NCI-H345 (cell line): Measurements from ENCODE around the gene LIPH.
A peak's percentile ranks its signal among the peaks of the same experiment; 100 is the strongest.

Experiments used
- DNase-seq: peaks from one replicate; lab custom pipeline; 2025; lab: John Stamatoyannopoulos, UW

LIPH gene

GRCh38 chr3:185539934-185540333 is 12.5 kb downstream of the LIPH start:
- DNase-seq, result no peak

- no peak for DNase-seq
These were observed 14.9 kb downstream of the LIPH start for GRCh38 chr3:185537369-185537970.

DNA sequence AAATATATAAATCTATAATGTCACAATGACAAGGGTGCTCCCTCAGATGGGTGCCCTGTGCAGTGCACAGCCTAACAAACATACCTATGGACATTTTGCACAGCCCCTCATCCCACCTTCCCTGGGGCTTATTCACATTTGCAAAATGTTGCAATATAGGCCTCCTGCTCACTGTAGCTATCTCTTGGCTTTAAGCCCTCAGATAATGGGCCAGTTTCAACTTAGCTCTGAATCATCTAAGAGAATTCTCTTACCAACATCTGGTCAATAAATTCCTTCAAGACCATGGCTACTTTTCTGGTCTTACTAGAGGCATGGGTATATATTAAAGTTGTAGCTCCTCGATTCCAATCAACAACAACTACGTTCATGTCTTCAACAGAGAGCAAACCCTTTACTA is 17.9 kb downstream of the LIPH start:
- no peak for DNase-seq

- DNase-seq, result no peak
These were observed 19.5 kb downstream of the LIPH start for GRCh38 chr3:185532901-185533300.

DNA sequence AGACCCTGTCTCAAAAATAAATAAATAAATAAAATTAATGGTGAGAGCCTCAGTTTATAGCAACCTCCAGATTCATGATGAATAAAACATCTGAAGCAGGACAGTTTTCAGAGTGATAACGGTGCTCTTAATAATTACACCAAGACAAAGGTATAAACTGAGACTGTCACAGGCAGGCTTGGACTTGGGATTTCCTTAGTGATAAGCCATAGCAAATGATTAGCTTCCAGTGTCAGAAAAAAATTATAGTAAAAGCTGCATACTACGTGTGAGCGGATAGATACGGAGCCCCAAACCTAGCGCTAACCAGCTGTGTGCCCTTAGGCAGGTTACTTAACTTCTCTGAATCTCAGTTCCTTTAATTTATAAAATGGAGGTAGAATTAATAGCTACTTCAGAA is 21.5 kb downstream of the LIPH start:
- no peak for DNase-seq

DNA sequence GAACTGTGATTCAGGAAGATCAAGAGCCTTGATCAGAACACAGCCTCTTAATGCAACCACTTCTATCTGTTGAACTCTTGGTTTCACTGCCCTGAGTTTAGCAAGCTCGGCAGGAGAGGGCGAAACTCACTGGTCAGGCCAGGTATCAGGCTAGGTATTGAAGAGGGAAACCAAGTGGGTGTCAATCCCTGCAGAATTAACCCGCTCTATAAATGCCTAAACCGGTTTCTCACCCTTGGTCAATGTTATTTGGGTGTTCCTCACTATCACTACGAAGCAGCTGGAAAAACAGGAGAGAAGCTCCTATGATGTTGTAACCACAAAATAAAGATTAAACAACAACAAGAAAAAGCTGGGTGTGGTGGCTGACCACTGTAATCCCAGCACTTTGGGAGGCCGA is 23.9 kb downstream of the LIPH start:
- no peak for DNase-seq

- DNase-seq, result no peak
These were observed 25.0 kb downstream of the LIPH start for GRCh38 chr3:185527364-185527763.

- DNase-seq, result no peak
These were observed 25.9 kb downstream of the LIPH start for GRCh38 chr3:185526349-185526951.

GRCh38 chr3:185521349-185522138 is 30.8 kb downstream of the LIPH start:
- DNase-seq, result no peak

DNA sequence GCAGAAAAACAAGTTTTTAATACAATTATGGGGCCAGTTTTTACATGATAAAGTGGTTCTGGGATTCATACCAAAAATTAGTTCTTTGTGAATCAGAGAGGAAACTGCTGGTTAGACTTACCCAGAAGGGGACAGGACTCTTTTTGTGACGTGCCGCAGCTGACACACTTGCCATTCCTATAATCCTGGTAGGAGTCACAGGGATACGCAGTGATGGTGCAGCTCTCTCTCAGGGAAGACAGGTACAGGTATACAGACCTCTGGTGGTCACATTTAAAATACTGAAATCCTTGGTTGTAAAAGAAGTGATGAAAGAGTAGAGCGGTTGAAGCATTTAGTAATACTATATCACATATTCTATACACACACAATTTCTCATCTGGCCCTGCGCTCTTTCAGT is 33.4 kb downstream of the LIPH start:
- no peak for DNase-seq

DNA sequence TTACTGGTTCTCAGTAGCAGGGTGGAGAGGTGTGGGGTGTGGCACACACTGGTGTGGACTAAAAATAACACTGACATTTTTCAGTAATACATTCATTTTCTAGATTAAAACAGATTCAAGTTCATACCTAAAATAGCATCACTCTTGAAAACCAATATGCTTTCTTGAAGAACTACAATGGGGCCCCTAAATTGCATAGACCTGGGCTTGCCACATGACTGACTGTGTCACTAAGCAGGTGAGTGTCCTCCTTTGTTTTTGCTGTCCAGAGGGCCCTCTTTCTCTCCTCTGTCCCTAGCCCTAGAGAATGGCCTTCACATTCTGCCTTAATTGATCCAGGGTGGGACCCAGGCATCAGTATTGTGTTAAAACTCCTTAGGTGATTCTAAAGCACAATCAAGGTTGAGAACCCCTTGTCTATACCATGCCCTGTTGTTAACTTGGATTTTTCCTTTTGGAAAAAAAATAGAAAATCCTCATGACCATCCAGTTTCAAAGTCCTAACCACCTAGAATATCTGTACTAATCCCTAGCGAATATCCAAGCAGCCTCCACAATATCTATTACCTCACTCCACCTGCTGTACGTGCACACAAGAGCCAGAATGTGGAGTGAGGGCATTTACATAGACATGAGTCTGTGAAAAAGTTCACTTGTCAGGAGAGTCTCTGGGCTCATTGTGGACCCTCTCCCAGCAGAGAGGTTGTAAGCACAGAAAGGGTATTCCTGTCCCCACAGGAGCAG is 34.8 kb downstream of the LIPH start:
- DNase-seq, result no peak

GRCh38 chr3:185511711-185512110 is 40.7 kb downstream of the LIPH start:
- no peak for DNase-seq

- no peak for DNase-seq
These were observed 43.9 kb downstream of the LIPH start for GRCh38 chr3:185508335-185508991.

DNA sequence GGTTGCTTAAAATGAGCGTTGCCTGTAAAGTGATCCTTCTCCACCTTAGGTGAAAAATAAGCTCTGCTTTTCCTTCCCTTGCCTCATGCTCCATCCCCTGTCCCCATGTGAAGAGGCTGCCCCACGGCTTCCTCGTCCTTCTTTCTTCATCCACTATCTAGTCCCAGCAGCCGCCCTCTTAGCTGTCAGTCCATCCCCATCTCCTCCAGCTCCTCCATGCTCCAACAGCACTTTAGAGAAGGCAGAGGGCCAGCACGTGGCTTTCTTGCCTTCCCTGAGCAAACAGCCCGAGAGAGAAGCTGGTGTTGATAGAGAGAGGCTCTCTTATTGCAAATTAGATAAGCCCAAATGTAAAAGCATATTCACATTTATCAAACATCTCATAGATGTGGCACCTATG is 44.5 kb downstream of the LIPH start:
- DNase-seq, result no peak

DNA sequence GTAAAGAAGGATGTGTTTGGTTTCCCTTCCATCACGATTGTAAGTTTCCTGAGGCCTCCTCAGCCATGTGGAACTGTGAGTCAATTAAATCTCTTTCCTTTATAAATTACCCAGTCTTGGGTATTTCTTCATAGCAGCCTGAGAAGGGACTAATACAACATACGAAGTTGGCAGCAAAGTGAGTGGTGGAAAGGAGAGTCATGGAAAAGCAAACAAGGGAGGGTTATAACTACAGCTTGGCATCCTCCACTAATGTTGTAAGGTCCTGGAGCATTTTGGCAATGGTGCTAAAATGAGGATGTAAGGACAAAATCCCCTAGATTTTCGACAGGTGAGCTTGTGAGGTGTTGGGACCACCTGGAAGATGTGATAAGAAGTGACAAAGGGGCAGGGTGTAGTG is 47.8 kb downstream of the LIPH start:
- DNase-seq, result no peak

DNA sequence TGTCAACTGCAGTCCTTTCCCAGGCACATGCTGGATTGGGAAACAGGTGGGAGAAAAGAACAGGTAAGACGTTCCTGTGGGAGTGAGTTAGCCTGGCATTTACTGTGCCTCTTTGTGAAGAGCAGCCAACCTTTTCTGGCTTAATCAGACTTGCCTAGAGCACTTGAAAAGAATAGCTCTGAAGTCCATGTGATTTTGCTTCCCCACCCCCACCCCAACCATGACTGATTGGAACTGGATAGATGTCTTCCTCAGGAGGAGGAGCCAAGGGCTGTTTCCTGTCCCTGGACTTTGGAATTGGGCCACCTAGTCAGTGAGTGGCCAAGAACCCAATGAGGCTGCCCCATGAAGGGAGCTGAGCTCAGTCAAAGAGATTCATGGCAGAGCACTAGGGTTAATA is 48.9 kb downstream of the LIPH start:
- DNase-seq, result no peak

GRCh38 chr3:185502987-185503386 is 49.4 kb downstream of the LIPH start:
- no peak for DNase-seq

DNA sequence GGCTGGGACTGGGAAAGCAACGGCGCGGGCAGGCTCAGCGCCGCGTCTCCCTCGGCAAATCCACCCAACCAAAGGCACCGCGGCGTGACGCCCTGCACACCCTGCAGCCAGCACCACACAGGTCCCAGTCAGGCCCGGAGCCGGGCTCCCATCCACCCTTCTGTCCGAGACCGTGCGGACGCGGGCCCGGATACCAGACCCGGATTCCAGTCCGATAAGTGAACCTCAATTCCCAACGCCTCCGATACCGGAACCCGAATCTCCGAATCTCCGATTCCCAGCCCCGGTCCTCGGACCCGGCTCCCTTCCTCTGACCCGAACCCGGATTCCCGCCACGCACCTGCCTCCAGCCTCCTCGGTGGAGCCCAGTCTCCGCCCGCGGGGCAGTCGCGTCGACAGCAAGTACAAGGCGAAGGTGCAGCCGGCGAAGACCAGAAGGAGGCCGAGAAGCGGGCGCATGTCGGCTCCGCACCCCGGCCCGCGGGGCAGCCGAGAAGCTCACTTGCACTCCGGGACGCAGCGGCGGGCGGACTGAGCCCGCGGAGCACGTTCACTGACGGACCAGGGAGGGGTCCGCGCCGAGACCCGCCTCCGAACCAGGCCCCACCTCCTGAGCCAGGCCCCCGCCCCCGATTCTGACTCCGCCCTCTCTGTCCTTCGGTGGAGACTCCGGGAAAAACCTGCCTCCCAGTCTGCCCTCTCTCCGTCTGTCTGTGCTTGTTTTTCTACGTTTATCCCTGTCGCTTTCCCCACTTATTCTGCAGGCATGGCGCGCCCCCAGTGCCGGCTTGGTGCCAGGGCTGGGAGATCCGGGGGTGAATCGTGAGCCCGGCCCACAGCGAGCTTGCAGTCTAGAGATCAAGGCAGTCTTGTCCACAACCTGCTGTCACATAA is 53.6 kb downstream of the LIPH start, which contains the start of gene TMEM41A:
TMEM41A (minus strand) TSS at position 533 of the 894 bp plus-strand sequence; CDS start at position 459, 74 bp downstream.
- peak; percentile 96 for DNase-seq

- DNase-seq, result no peak
These were observed 62.1 kb downstream of the LIPH start for GRCh38 chr3:185490241-185490640.

GRCh38 chr3:185489462-185489861 is 62.9 kb downstream of the LIPH start:
- no peak for DNase-seq

DNA sequence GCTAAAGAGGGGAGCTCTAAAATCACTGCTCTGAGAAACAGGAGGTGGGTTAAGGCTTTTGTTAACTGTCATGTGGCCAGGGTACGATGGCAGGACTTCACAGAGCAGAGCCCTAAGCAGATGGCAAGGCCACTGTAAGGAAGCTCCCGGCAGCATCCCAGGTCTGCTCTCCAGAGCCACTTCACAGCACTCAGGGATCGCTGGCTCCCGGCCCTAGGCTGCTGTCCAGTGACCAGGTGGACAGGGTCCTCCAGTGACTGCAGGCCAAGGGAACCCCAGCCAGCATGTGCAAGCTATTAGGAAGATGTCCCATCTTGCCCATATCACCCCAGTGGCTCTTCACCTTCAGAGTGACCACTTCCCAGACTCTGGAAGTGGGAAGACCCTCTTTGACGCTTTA is 63.9 kb downstream of the LIPH start:
- DNase-seq, result no peak
